ENCODE results near the gene CIDEC.

Gene CIDEC

DNA sequence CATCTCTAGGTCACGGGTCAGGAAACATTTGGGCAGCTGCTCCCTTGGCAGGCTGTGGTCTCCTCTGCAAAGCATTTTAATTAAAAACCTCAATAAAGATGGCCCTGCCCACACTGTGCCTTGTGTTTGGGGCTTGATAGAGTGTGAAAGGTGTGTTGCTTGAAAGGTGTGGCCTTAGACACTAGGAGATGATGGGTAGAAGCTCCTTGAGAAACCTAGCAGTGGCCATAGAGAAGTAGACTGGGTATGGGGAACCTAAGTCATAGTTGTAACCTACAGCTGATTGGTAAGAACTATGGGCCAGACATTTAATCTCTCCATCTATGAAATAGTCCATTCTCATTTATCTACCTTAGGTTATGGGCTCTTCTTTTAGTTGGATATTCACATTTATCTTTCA lies 13.7 kb upstream of the CIDEC start:
- no peak for DNase-seq (ENCODE audit: low spot score)
- TF ChIP-seq CTCF (IDR thresholded peaks at IDR 0.05; ENCODE audit: extremely low read depth, insufficient read depth, missing control alignments), result no peak
- in situ Hi-C loops (cut with MboI; ENCODE audit: low pct_unique_long_range_greater_than_20kb, low sequenced_read_pairs, unreplicated experiment), result no loop called here

GRCh38 chr3:9891072-9891622 lies 11.1 kb upstream of the CIDEC start:
- in situ Hi-C loops (cut with MboI; ENCODE audit: low pct_unique_long_range_greater_than_20kb, low sequenced_read_pairs, unreplicated experiment), result no loop called here
- no peak for DNase-seq (ENCODE audit: low spot score)
- no peak for TF ChIP-seq CTCF (IDR thresholded peaks at IDR 0.05; ENCODE audit: extremely low read depth, insufficient read depth, missing control alignments)

DNA sequence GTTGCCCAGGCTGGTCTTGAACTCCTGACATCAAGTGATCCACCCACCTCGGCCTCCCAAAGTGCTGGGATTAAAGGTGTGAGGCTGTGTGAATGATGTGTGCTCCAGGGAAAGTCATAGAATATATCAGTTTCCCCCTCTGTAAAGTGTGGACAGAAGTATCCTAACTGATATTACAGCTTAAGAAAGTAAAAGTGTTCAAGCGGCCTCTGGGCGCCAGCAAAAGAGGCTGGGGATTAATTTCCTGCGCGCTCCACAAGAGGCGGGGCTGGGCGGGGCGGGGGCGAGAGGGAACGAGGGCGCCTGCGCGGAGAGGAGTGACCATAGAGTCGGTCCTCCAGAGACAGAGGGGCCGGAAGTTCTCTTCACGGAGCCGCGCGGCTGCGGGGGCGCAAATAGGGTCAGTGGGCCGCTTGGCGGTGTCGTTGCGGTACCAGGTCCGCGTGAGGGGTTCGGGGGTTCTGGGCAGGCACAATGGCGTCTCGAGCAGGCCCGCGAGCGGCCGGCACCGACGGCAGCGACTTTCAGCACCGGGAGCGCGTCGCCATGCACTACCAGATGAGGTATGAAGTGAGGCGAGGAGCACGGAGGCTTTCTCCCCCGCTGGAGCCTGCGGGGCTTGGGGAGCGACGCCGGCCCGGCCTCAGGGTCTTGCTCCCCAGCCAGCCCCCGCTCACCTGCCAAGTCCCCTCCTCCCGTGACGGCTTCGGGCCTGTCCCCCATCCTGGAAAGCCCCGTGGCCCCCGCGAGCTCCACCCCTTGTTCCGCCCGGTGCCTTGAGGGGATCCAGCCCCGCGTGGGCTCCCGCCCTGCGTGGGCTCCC lies 10.4 kb upstream of the CIDEC start, which contains the start of gene JAGN1:
Gene JAGN1 (plus strand): TSS at position 362 of the 823 bp plus-strand sequence. CDS start 113 bp downstream, at position 475.
- no peak for TF ChIP-seq CTCF (IDR thresholded peaks at IDR 0.05; ENCODE audit: extremely low read depth, insufficient read depth, missing control alignments)
- DNase-seq (ENCODE audit: low spot score), result peak; percentile 94
- in situ Hi-C loops (cut with MboI; ENCODE audit: low pct_unique_long_range_greater_than_20kb, low sequenced_read_pairs, unreplicated experiment), result no loop called here

GRCh38 chr3:9889405-9889804 lies 9.4 kb upstream of the CIDEC start:
- in situ Hi-C loops (cut with MboI; ENCODE audit: low pct_unique_long_range_greater_than_20kb, low sequenced_read_pairs, unreplicated experiment), result no loop called here

GRCh38 chr3:9888540-9888939 lies 8.5 kb upstream of the CIDEC start:
- in situ Hi-C loops (cut with MboI; ENCODE audit: low pct_unique_long_range_greater_than_20kb, low sequenced_read_pairs, unreplicated experiment), result no loop called here
- no peak for DNase-seq (ENCODE audit: low spot score)
- TF ChIP-seq CTCF (IDR thresholded peaks at IDR 0.05; ENCODE audit: extremely low read depth, insufficient read depth, missing control alignments), result no peak

More at GRCh38 chr3:9889405-9889804, 9.4 kb upstream of the CIDEC start:
- TF ChIP-seq CTCF (IDR thresholded peaks at IDR 0.05; ENCODE audit: extremely low read depth, insufficient read depth, missing control alignments), result no peak
- no peak for DNase-seq (ENCODE audit: low spot score)

DNA sequence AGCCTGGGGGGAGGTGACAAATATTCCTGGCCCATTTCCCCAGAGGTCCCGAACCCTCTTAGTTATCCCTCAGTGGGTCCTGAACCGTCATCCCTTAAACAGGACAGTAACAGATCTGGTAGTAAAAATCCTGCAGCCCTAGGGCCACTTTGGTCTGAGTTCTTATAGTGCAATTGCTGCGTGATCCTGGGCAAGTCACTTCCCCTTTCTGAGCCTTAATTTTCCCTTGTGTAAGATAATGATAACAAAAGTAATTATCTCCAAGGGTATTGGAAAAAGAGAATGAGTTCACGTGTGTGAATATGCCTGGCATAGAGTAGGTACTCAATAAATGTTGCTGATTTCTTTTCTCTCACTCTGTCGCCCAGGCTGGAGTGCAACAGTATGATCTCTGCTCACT lies 7.4 kb upstream of the CIDEC start:
- TF ChIP-seq CTCF (IDR thresholded peaks at IDR 0.05; ENCODE audit: extremely low read depth, insufficient read depth, missing control alignments), result no peak
- DNase-seq (ENCODE audit: low spot score), result no peak
- in situ Hi-C loops (cut with MboI; ENCODE audit: low pct_unique_long_range_greater_than_20kb, low sequenced_read_pairs, unreplicated experiment), result no loop called here

Data from GM13977 (cell line).